NCI-H526 (cell line): ENCODE measurements around the gene MCC.
A peak's percentile ranks its signal among the peaks of the same experiment; 100 is the strongest.

Experiments
- DNase-seq, 2 experiments: peaks; one replicate each; lab custom pipeline; 2025; lab: John Stamatoyannopoulos, UW

MCC gene

DNA sequence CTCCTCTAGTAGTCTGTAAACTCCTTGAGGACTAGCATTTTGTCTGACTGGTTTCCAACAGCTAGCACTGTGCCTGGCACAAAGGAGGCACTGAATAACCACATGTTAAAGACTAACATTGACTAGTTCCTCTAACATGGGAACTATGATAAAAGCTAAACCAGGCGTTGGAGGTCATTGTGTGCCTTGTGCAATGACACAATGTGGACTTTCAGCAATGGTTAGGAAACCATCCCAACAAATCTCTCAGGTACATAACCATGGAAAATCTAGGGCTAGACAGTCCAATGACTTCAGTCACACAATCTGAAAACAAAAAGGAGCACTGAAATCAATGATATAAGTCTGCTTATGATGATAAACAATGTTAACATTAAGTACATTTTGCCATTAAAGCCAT is 311.0 kb downstream of the MCC start:
- no peak for DNase-seq

DNA sequence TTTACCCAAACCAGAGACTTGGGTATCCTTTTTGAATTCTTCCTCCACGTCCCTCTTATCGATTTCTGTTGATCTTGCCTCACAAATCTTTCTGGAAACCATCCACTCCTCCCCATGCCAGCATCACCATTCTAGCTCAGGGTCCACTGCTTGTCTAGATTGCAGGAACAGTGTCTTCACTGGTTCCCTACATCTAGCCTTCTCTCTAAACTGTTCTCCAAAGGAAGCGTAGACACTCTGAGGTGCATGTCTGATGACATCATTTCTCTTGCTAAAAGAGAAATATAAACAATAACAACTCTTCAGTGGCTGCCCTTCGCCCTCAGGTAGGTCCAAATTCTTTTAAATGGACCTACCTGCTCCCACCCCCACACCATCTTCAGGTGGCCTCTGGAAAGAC is 311.5 kb downstream of the MCC start:
- DNase-seq = no peak

DNA sequence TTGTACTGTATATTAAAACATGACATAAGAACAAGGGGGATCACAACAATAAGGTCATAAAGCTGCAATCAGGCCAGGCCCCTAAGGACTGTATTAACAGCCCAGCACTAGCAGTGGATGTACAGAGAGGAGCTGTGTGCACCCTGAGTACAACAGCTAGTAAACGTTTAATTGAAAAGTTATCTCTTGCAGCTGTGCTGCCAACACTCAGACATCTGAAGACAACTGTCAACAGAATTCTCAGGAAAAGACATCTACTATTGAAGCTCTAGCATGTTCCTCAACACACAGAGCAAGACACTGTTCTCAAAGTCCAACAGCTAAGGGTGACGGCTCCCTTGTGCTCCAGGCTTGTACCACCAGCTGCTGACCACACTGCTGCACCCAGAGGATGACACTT is 312.1 kb downstream of the MCC start:
- no peak for DNase-seq

DNA sequence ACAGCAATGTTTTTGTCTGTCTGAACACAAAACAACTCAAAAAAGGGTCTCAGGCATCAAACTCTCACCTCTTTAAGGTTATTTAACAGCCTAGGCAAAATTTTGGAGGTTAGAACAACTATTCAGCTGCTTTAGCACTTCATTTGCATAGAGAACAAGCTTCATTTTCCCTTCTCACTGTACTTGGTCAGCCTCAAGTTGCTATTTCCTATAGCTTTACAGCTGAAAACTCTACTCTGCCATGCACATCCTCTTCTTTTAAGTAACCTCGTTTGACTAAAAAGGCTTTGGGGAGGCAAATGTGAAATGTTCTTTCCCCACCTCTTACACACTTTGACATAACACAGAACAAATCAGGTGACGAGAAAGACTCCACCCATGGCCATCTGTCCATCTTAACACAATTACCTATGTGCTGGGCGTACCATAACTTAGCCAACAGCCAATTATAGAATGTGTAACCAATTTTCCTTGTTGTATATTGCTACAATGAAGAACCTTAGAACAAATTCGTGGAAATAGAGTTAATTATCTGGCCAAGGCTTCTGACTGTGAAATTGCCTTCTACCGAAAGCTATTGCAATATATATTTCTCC is 315.9 kb downstream of the MCC start:
- no peak for DNase-seq

DNA sequence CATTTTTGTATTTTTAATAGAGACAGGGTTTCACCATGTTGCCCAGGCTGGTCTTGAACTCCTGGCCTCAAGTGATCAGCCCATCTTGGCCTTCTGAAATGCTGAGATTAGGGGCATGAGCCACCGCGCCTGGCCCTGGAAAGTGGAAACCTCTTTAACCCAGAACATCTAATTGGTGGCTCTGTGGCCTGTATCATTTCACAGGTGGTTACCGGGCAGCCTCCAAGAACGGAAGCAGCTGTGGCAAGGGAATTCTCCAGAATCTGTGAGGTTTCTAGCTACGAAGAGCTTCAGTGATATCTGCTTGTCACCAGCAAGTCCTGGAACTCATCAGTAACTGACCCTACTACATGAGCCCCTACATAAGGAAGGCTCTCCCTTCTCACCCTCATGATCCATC is 316.7 kb downstream of the MCC start:
- DNase-seq = no peak

DNA sequence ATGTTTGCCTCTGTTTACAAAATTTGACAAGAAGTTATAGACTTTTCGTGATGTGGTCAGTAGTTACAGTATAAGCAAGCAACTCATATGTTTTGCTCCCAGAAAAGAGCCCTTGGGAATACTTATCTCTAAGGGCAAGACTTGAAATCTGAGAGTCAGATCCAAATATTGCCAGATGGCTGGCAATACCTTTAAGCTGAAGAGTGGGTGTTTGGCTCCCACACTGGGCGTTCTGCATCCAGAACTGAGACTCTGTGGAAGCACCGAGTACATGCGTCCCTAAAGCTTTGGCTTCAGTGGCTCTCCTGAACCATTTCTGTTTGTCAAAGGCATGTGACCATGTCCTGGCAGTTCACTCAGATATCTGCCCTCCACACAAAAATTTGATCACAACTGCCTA is 317.5 kb downstream of the MCC start:
- no peak for DNase-seq

DNA sequence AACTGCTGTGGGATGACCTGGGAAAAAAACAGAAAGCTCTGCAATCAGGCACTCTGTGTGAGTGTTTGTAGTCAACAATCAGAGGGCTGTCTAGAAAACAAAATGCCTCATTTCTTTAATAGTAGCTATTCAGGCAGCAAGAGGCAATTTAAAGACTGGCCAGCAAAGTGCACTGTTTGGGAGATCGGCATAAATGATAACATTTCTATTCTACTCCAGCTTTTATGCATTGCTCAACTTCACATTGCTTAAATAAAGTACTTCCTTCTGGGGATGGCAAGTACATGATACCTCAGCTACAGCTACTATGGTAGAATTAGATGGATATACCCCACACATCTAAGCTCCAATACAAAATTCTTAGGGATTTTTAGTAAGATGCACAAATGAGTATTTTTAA is 318.5 kb downstream of the MCC start:
- no peak for DNase-seq

DNA sequence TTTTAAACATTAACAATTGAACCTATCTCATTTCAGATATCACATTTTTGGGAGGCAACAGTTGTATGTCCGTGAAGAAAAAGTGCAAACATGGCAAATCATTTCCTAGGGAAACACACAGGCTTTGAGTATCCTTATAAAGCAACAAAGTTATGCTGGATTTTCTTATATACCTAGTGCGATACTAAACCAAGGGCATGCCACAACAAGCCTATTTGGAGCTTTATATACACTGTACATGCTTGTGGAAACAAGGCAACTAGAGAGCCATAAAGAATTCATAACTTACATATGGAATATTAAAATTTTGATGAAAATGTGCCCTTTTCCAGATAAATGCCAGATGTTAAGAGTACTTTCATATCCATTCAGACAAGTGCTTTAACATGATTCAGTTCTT is 320.3 kb downstream of the MCC start:
- no peak for DNase-seq

DNA sequence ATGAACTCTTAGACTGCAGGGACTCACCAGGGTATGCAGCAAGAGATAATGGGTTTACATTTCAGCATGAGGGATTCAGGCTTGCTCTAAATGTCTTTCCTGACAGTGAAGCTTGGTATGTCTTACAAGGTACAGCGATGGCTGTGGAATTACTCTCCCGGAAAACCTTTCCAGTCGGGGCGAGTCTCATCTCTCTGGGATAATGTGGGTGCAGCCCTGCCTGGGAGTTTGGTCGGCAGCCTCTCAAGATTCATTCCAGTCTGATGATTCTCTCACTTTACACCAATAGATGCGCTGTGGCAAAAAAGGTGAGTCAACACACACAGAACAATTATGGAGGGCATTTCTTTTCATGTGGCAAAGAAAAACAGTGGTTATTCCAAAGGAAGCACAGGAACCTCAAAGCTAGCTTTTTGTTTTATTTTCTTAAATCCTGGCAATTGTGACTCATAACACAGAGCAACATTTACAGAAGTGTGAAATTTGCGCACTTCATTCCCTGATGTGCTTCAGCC is 321.3 kb downstream of the MCC start:
- no peak for DNase-seq

DNA sequence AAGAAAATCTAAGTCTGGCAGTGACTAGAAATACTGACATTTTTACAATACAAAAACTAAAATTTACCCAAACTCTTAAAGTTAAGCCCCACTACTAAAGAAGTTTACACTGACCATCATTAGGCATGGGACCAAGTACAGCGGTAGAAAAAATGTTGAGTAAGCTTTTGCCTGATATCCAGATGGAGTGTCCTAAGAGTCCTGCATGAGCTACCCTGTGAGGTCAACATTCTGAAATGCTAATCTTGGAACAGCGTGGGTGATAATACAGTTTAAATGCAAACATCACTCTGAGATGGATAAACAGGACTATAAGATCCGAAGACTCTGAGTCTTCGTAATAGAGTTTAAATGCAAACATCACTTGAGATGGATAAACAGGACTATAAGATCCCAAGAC is 322.0 kb downstream of the MCC start:
- no peak for DNase-seq

DNA sequence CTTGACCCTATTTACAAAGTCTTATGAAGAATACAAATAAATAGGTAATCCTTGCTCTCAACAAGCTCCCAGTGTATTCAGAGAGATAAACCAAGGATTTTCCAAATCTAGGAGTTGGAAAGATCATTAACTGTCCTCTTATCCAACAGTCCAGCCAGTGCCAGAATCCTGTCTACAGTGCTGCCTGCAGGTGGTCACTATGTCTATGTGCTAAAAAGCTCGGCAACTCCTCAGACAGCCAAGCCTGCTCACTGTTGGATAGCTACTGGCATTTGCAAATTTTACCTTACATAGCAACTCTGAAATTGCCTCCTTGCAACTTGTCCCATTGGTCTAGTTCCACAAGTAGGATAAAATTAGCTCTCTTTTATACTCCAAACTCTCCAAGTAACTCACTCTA is 324.2 kb downstream of the MCC start:
- DNase-seq = no peak

DNA sequence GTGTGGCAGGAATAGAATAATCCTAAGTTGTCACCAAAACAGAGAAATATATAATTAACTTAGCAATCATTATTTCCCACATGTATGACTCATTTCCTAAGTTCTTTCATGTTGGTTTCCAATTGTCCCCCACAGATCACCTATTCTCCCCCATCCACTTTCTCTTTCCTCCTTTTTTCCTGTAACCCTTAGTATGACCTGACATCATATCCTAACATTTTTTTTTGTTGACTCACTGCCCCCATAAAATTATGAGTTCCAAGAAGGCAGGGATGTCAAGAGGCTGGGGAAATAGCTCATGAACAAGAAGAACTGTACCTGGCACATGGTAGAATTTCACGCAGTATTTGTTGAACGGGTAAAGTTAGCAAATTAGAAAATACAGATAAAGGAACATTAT is 324.9 kb downstream of the MCC start:
- DNase-seq = no peak

DNA sequence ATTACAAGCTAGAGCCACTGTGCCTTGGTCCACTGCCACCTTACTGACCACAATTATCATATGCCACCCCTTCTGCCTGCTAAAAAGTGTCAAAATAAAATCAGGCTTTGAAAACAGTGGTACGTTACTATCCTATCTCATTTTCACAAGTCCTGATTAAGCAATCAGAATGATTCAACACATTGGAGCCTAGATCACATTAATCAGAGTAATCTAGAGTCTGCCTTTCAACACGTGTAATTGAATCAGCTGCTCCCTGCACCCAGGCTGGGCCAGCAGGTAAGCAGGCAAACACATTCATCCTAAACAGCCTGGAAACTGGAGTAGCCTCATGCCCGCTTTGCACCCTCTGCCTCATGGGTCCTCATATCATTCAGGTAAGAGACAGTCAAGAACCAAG is 325.5 kb downstream of the MCC start:
- no peak for DNase-seq

DNA sequence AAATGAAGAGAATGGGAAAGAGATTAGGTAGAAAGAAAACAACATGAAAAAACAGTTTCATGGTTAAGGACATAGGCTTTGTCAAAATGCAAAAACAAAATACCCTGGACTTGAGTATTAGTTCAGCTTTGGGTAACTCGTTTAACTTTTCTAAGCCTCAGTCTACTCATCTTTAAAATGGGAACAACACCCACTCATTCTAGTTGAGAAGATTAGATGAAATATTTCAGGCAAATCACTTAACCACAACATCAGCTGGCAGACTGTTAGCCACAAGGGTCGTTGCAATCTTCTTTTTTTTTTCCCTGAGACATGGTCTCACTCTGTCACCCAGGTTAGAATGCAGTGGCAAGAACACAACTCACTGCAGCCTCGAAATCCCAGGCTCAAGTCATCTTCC is 326.0 kb downstream of the MCC start:
- DNase-seq = no peak

DNA sequence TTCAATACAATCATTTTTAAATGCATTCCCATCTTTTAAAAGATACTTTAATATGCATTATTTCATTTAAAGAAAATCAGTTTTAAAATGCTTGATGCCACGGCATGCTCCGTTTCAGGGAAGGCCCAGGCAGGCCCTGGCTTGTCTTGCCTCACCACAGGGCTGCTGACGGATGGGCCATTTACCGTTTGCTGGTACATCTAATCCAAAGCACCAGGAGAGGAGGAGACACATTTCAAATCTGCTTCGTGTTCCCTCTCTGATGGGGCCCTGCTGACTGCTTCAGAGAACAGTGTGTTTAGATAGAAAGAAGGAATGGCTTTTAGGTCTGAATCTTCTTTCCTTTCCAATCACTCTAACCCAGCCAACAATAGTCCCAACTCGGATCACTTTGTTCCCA is 326.4 kb downstream of the MCC start:
- DNase-seq = peak in 1 of 2 experiments; percentile 14

DNA sequence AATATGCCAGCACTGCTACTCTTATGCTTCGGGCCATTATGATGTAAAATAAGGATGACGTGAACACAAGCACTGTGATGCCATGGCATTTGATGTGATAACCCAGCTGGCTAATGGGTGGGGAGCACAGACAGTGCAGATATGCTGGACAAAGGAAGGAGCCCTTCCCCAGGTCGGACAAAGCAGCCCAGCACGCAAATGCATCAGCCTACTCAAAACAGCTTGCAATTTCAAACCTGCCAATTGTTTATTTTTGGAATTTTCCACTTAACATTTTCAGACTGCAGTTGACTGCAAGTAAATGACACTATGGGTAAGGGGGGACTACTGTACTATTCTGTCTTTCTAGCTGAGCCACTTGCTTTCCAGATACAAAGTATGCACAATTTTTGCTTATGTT is 330.4 kb downstream of the MCC start:
- DNase-seq = no peak

DNA sequence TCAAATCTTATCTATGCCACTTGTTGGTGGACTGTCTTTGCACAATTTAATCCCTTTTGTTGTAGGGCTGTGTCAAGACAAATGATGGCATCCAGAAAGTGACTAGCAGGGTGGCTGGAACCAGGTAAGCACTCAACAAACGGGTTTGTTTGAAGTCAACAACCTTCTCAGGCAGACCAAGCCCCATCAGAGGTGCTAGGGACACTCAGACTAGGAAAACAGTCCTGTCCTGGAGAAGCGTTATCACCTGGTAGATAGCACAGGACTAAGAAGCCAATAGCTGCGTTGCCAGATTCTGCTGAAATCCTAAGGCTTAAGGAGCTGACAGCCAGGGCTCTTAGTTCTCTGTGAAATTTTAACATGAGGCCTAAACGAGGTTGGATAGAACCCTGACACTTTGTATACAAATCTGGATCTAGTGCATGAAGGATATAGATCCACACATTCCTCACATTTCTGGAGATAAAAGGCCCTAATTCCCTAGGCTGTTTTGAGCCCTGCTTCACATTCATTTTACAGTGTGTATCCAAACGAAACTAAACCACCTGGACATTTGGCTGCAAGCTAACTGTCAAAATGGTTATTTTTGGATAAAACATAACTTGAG is 331.9 kb downstream of the MCC start:
- no peak for DNase-seq

DNA sequence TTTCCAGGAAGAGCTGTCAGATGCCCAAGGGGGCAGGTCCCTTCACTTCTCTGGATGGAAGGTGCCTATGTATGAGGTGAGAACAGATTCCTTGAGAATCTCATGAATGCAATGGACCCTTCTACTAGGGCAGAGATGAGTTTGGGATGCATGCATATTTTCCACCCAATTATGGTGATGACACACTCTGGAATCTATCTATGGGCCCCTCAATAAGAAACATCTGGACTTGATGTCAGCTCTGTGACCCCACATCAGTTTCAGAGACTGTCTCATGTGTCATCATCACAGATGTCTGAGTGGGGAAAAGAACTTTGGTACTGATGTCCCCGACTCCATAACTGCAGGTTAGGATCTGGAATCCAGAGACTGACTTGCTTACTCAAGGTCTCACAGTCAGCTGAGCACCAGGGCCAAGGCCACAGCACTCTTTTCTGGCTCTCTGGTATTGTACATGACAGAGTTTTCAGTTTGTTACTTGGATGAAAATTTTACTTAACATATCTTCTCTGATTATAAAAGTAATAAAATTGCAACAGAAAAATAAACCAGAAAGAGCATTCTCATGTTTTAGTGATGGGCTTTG is 334.6 kb downstream of the MCC start:
- DNase-seq = no peak

DNA sequence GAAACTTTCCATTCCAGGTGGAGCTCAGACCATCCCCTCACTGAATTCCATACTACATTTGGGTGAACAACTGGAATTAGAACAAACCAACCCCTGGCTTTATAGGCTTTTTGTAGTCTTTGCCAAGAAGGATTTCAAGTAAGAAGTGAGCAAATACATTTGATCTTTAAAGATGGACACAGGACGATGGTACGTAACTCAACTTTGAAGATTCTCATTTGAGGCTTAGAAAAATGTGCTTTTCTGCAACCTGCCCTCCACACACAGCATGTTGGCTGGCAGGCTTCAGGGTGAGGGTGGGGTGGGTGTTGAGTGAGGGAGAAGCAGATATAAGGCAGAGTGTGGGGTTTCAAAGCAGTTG is 335.9 kb downstream of the MCC start:
- no peak for DNase-seq

DNA sequence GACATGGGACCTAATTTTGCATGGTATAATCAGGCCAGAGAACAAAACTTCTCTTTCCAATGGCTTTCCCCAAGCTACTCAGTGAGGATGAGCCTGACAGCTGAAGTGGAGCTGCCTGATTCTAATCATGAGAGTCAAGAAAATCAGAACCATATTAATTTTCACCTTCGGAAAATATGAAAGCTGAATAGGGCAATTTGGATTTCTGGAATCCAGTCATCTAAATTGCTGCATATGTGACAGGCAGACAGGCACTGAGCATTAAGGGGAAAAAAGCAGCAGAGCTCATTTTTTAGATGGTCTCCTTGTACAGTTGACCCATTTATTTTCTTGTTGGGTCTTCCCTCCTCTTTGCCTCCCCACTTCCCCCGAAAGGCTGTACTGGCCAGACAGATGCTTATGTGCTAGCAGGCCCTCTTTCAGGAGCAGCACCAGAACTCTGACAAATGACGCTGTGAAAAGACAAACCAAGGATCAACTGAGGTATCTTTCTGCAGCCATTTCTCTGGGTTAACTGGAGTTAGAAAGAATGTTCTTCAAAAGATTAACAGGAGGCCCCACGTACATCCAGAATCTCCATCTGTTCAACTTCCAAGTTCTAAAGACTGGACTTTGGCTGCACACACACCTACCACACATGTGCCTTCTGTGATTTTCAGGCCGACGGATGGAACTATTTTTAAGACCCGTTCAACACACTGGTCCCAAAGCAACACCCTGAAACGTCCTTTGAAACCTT is 336.4 kb downstream of the MCC start:
- no peak for DNase-seq

DNA sequence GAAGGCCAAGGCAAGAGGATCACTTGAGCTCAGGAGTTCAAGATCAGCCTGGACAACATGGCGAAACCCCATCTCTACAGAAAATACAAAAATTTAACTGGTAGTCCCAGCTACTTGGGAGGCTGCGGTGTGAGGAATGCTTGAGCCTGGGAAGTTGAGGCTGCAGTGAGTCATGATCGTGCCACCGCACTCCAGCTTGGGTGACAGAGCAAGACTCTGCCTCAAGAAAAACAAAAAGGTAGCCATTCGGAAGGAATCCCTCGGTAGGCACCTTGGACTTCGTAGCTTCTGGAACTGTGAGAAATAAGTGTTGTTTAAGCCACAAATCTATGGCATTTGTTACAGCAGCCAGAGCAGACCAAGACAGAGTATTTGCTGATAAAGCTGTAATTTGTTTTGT is 337.4 kb downstream of the MCC start:
- no peak for DNase-seq

DNA sequence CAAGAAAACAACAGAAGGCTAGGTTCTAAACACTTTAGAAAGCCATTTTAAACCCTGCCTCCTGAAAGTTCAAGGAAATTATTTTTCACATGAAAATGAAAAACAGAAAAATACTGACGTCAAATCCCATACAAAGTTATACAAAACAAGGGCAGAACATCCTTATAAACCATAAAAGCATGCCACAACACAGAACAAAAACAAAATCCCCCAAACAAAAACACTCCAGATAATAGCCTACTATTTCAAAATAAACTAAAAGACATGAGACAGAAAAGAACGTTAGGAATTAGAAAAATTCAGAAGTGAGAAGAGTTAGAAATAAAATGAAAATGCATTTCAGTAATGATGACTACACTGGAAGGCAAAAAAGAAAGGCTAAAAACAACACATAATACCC is 338.0 kb downstream of the MCC start:
- no peak for DNase-seq

DNA sequence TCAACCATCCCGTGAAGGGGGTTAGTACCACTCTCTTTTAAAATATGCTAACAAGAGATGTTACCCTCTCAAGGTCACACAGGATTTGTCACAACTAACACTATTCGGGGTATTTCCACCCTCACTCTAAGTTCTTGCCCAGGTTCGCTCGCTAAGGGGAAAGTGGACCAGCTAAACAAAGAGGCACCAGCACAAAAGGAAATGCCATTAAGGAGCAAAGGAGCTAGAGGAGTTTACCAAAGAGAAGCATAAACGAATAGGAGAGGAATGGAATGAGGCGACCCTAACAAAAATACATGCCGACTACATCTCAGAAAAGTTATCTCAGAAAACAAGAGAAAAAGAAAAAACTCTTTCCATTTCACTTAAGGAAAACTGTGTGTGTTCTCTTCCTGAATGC is 340.7 kb downstream of the MCC start:
- DNase-seq = no peak
